HG03135 (cell line): ENCODE data around the gene DYNLT4.
"Not testable (repeated sequence)": the region's sequence is repeated elsewhere in the genome, so short reads cannot be mapped to it uniquely, and the experiment has no call there.

ENCODE experiments used
- ATAC-seq: cut with Tn5 transposase; IDR thresholded peaks from one replicate; pipeline ENCODE4 v1.9.1; 2021; ENCODE audit warnings: mild to moderate bottlenecking, moderate library complexity; ENCODE audit not compliant: unreplicated experiment

DYNLT4 gene

GRCh38 chr1:44828841-44829440 lies 21.8 kb upstream of the DYNLT4 start:
- no peak for ATAC-seq

GRCh38 chr1:44828003-44828651 lies 21.0 kb upstream of the DYNLT4 start:
- no peak for ATAC-seq

- ATAC-seq: no peak
These were observed 20.2 kb upstream of the DYNLT4 start for GRCh38 chr1:44827197-44828002.

- ATAC-seq: no peak
These were observed 19.4 kb upstream of the DYNLT4 start for GRCh38 chr1:44826375-44827196.

- not testable (repeated sequence) for ATAC-seq
These were observed 17.2 kb upstream of the DYNLT4 start for GRCh38 chr1:44824392-44824791.

- no peak for ATAC-seq
These were observed 15.9 kb upstream of the DYNLT4 start for GRCh38 chr1:44822981-44823451.

GRCh38 chr1:44822131-44822701 lies 15.1 kb upstream of the DYNLT4 start:
- no peak for ATAC-seq

- ATAC-seq: no peak
These were observed 14.1 kb upstream of the DYNLT4 start for GRCh38 chr1:44821240-44821715.

GRCh38 chr1:44820328-44821239 lies 13.4 kb upstream of the DYNLT4 start:
- ATAC-seq: no peak

GRCh38 chr1:44819608-44820327 lies 12.6 kb upstream of the DYNLT4 start:
- ATAC-seq: peak; percentile 78

- ATAC-seq: no peak
These were observed 12.1 kb upstream of the DYNLT4 start for GRCh38 chr1:44819196-44819607.

- no peak for ATAC-seq
These were observed 10.8 kb upstream of the DYNLT4 start for GRCh38 chr1:44817771-44818495.

- no peak for ATAC-seq
These were observed 10.2 kb upstream of the DYNLT4 start for GRCh38 chr1:44817307-44817706.

GRCh38 chr1:44815926-44816325 lies 8.8 kb upstream of the DYNLT4 start:
- ATAC-seq: not testable (repeated sequence)

GRCh38 chr1:44812822-44813543 lies 5.8 kb upstream of the DYNLT4 start:
- ATAC-seq: no peak

GRCh38 chr1:44811234-44811633 lies 4.1 kb upstream of the DYNLT4 start:
- ATAC-seq: no peak

- not testable (repeated sequence) for ATAC-seq
These were observed 3.6 kb upstream of the DYNLT4 start for GRCh38 chr1:44810762-44811105.
